Breast epithelium (tissue), 3 donors: ENCODE results near the gene PRSS48.

Experiments
- POLR2A ChIP-seq: fragments of 450-650 bp; IDR thresholded peaks from one replicate; pipeline ENCODE4 v1.6.1; 2016; ENCODE audit warnings: antibody characterized with exemption, mild to moderate bottlenecking, moderate library complexity
- POLR2AphosphoS5 ChIP-seq, 3 donors: sonication (generic); formaldehyde crosslinking; IDR thresholded peaks; one replicate each; pipeline ENCODE4 v1.6.1; 2017; ENCODE audit warnings: antibody characterized with exemption in 3 of 3
- TF ChIP-seq, protein P1 (sequence below), 3 donors: fragments of 450-650 bp; IDR thresholded peaks; one replicate each; pipeline ENCODE4 v1.5.1; 2016 to 2017; ENCODE audit warnings: antibody characterized with exemption in 3 of 3, mild to moderate bottlenecking in 3 of 3, moderate library complexity in 3 of 3

DNA sequence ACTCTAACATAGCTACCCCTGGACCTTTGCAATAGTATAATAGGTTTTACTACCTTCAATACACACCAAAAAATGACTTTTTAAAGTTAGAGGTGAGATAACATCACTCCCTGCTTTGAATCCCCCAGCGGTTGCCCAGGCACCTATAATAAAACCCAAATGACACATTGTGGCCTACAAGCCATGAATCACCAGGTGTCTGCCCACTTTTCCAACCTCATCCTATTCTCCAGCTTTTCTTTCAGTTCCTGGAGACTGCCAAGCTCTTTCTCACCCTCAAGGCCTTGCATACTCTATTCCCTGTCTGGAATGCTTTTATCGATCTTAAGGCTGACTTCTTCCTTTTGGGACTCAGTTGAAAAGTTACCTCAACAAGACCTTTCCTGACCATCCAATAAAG lies 16.4 kb upstream of the PRSS48 start:
- no peak for TF ChIP-seq POLR2AphosphoS5 (IDR thresholded peaks at IDR 0.05)
- TF ChIP-seq POLR2A, result no peak
- TF ChIP-seq, protein P1, sequence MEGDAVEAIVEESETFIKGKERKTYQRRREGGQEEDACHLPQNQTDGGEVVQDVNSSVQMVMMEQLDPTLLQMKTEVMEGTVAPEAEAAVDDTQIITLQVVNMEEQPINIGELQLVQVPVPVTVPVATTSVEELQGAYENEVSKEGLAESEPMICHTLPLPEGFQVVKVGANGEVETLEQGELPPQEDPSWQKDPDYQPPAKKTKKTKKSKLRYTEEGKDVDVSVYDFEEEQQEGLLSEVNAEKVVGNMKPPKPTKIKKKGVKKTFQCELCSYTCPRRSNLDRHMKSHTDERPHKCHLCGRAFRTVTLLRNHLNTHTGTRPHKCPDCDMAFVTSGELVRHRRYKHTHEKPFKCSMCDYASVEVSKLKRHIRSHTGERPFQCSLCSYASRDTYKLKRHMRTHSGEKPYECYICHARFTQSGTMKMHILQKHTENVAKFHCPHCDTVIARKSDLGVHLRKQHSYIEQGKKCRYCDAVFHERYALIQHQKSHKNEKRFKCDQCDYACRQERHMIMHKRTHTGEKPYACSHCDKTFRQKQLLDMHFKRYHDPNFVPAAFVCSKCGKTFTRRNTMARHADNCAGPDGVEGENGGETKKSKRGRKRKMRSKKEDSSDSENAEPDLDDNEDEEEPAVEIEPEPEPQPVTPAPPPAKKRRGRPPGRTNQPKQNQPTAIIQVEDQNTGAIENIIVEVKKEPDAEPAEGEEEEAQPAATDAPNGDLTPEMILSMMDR (IDR thresholded peaks at IDR 0.05), result no peak
